Stimulated activated CD4-positive, alpha-beta T cell treated with anti-CD3 and anti-CD28 coated beads, Interleukin-15, amount 100 ng/mL, for 48 hours (primary cell): ENCODE results near the gene CARMIL1.

Experiments
- DNase-seq, 2 donors: peaks; one replicate each; pipeline ENCODE4 v3.0.0-alpha.2; 2020; ENCODE audit warnings: low read depth in 2 of 2

The CARMIL1 gene

GRCh38 chr6:25278914-25279747 is at the start of gene CARMIL1:
TSS of gene CARMIL1 (plus strand) at chr6:25279374. CDS start at chr6:25279796, 422 bp downstream.
- peak; percentile 47 to 65 for DNase-seq

- DNase-seq = no peak
These were observed 49.4 kb upstream of the CARMIL1 start for GRCh38 chr6:25229671-25230321.

DNA sequence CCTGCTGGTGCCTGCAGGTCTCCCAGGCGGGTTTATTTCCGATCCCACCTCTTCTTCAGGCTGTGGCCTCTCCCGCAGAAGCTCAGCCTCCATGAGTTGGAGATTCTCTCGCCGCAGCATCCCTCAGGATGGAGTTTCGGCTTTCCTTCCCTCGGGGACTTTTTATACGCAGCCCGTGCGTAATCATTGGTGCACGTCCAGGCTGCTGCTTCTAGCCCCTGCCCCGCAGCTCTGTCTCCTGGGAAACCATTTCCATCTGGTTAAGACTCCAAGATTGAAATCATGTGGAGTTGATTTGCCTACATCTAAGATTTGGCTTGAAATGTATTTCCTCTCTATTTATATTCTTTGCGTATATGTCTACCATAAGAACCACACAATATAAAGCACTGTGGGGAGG is 46.7 kb upstream of the CARMIL1 start:
- DNase-seq = no peak

DNA sequence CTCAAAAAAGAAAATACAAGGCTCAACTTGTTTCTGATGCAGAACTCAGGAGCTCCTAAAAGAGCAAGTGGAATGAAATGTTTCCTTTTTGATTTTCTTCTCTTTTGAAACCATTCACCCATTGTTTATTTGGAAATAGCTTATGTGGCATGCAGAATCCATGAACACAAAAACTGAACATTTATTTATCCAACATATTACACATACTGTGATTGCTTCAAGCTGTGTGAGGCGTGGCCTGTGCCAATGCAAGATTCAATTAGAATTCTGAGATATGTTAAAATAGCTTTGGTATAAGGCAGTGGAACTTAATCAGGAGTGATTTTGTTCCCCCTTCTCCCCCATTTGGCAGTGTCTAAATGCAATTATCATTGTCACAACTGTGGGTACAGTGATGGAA is 45.9 kb upstream of the CARMIL1 start:
- DNase-seq = no peak

DNA sequence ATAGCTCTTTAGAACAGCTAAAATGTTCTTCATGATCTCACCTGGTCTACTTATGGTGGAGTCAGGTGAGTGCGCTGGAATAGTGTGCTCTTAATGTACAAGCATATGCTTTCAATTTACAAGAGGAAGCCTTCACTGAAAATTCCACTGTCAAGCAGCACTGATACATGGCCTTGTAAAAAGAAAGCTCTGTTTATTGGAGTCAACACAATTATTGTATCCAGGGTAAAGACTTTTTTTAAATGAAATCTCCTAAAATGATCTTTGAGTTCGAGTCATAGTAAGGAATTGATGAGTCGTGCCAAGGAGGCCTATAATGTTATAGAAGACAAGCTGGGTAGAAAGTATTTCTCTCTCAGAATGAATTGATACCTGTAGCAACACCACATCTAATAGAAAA is 41.6 kb upstream of the CARMIL1 start:
- DNase-seq = no peak

DNA sequence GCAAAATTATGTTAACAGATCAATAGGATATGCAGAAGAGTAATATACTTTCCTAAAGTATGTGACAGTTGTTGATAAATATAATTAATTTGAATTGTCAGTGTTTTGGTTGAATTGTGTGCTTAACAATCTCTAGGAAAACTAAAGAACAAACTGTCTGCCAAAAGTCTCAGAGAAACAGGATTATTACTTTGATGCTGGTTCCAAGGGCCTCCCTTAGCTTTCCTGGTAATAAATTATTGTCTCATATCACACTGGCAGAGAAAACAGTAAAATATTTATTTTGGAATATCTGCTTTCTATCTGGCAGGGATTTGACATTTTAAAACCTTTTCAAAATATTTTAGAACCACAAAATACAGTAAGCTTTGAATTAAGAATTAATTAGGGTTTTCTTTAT is 40.1 kb upstream of the CARMIL1 start:
- DNase-seq = no peak

GRCh38 chr6:25239498-25239897 is 39.7 kb upstream of the CARMIL1 start:
- no peak for DNase-seq

GRCh38 chr6:25242567-25242966 is 36.6 kb upstream of the CARMIL1 start:
- DNase-seq = no peak

DNA sequence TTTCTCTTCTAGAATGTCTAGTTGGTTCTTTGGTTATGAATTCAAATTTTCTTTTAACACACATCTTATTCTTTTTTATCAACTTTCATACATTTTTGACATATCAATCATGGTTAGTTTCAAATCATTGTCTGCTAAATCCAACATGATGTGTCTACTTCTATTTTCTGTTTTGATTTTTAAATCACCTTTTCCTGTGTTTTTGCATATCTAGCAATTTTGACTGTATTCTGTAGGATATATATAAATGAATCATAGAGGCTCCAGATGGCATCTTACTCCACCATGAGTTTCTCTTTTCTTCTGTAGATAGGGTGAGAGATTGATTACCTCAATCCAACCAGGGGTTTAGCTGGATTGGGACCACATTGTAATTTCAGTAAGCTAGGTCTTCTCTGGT is 34.3 kb upstream of the CARMIL1 start:
- DNase-seq = no peak

- DNase-seq = no peak
These were observed 31.1 kb upstream of the CARMIL1 start for GRCh38 chr6:25248123-25248522.

DNA sequence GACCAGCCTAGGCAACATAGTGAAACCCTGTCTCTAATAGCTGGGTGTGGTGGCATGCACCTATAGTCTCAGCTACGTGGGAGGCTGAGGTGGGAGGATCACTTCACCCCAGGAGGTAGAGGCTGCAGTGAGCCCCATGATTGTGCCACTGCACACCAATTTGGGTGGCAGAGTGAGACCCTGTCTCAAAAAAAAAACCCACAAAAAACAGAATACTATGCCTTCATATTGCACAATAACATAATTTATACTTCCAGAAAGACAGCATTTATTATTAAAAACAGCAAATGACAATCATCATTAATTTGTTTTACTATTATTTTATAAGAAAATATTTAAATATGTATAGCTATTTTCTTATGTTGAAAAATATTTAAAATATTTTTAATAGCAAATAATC is 30.0 kb upstream of the CARMIL1 start:
- no peak for DNase-seq

- peak; percentile 5 to 19 for DNase-seq
These were observed 28.3 kb upstream of the CARMIL1 start for GRCh38 chr6:25250878-25251277.

DNA sequence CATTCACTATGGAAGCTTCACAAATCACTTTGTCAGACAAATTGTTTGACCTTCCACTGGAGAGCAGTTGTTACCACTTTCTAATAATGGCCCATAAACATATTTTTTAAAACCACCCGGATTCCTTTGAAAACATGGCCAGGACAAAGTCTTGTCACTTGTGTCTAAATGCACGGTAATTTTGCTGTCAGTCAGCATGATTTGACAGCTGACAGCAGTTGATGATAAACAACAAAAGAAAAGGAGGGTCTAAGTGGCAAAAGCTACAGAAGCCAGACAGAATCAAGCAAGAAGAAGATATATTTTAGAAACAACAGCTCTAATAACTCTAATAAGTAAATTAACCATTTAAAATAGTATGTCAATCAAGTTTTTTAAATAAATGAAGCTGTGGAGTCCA is 27.7 kb upstream of the CARMIL1 start:
- no peak for DNase-seq

DNA sequence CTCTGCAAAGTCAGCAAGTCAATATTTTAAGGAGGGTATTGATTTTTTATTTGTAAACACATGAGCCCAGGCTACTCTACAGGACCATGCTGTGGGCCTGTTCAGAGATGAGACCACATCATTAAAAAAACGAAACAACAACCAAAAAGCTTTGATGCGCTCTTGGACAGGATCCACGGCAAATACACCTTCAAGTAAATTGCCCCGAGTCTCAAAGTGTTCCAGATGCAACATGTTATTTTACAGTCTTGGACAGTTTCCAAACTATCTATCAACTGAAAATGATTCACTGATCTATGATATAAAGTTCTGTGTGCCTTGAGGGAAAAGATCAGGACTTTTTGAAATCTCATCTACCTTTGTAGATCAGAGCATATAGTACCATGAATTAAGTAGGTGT is 25.8 kb upstream of the CARMIL1 start:
- DNase-seq = no peak

DNA sequence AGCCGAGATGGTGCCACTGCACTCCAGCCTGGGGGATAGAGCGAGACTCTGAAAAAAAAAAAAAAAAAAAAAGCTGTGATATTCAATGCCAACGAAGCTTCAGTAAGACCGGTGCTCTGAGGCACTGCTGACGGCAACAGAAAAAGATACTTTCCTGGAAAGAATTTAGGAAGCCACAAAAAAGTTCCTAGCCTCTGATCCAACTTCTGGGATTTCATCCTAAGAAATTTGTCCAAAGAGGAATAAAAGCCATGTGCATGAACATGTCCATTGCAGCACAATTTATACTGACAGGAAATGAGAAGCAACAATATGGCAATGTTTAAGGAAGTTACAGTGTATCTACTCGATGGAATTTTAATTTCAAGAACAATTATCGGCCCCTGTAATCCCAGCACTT is 24.5 kb upstream of the CARMIL1 start:
- no peak for DNase-seq

DNA sequence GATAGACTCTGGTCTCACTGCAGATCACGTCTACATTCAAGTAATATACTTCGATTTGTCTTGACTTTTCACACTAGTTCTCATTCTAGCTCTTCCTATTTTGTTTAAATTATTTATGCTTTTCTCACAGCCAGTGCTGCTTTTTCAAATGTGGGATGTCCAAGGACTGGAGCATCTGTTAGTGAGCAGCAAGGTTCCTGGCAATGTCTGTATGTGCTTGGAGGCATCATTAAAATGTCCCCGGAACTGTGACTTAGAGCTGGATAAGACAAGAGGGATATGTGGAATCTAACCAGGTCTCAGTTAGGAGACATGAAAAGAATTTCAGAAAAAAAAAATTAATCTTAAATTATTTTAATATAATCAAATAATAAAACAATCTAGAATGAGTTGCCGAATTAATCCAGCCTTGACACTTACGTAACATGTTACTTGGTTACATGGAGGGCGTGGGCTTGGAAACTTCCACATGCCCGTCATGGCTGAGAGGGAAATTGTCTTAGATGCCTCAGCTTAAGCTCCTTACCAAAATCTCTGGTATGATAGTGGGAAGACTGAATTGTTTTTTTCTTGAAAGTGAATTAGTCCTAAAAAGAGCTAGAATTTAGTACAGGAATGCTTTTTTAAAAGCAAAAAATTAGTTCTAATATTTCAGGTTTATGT is 21.4 kb upstream of the CARMIL1 start:
- no peak for DNase-seq

- no peak for DNase-seq
These were observed 19.4 kb upstream of the CARMIL1 start for GRCh38 chr6:25259756-25260155.

GRCh38 chr6:25263657-25264056 is 15.5 kb upstream of the CARMIL1 start:
- DNase-seq = no peak

GRCh38 chr6:25266456-25267100 is 12.6 kb upstream of the CARMIL1 start:
- no peak for DNase-seq

DNA sequence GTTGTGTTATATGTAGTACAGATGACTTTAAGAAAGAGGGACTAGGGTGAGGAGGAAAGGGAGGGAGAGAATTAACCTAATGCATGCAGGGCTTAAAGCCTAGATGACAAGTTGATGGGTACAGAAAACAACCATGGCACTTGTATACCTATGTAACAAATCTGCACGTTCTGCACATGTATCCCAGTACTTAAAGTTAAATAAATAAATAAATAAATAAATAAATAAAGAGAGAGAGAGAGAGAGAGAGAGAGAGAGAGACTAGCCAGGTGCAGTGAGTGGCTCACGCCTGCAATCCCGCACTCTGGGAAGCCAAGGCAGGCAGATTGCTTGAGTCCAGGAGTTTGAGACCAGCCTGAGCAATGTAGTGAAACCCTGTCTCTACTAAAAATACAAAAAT is 11.5 kb upstream of the CARMIL1 start:
- DNase-seq = no peak

GRCh38 chr6:25270559-25270958 is 8.6 kb upstream of the CARMIL1 start:
- DNase-seq = no peak

DNA sequence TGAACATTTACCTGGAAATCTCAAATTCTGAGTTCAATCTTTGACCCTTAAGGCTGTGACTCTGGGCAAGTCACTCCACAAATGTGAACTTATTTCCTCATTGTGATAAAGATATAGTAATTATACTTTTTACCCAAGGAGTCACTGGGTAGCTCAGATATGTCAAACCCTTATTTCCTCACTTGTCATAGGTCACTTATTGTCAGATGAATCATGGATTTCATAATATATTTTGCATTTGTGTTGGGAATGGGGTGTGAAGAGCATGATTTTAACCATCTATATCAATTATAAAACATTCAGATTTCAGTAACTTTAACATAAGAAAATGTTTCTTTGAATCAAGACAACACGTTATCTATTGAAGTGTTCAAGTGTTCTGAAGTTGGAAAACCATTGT is 3.7 kb upstream of the CARMIL1 start:
- DNase-seq = no peak
